Mesenteric fat pad (tissue), 1 donor: Measurements from ENCODE around the gene LRIG1. TPM values are rescaled to one million over a fixed set of nuclear protein-coding genes. Genes with fewer than 3 reads are reported as not detected.

Experiments
- DNase-seq: peaks from one replicate; pipeline ENCODE4 v3.0.0-alpha.2; 2020; ENCODE audit warnings: low spot score
- total RNA-seq: library from RNA; stranded (reverse); fragmentation: NEBNext Ultra II Directional; extraction: Animal tissue kit (Norgen Biotek cat#: 25700); gene quantifications from one replicate; pipeline ENCODE4 v1.2.1, GENCODE V29; 2021
- donor health status: DM: yes; HTN: yes; CAD: no.

LRIG1 gene
- total RNA-seq, 1 donor from 2014 or later = 25.2 TPM

- DNase-seq = no peak
Observed at GRCh38 chr3:66444146-66444644, 56.6 kb downstream of the LRIG1 start.

DNA sequence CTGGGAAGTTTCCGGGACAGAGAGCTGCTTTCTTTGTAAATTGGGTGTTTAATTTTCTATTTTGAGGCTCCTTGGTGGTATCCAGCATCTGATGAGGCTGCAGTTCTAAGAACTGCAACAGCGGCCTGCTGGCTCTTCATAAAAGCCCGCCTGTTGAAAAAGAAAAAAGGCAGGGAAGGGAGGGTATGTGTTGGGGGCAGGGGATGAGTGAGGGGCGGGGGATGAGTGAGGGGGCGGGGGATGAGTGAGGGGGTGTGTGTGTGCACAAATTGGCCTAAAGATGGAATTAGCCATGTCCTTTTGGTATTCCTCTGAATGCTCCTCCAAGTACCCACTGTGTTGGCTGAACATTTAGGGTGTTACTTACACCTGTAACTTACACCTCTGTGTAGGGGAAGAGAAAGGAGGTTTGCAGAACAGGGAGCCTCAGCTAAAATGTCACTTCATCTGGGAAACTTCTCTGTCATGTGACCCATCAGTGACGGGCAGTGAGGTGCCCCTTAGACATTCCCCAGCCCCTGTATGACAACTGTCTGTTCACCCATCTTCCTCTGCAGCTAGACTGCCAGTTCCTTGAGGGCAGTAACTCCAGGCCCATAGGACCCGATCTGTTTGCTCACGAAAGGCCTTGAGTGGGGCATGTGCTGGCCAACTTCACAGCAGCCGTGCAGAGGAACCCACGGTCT lies 57.6 kb downstream of the LRIG1 start:
- DNase-seq = no peak

GRCh38 chr3:66442254-66443117 lies 58.3 kb downstream of the LRIG1 start:
- no peak for DNase-seq

- no peak for DNase-seq
Observed at GRCh38 chr3:66441692-66442091, 59.1 kb downstream of the LRIG1 start.

DNA sequence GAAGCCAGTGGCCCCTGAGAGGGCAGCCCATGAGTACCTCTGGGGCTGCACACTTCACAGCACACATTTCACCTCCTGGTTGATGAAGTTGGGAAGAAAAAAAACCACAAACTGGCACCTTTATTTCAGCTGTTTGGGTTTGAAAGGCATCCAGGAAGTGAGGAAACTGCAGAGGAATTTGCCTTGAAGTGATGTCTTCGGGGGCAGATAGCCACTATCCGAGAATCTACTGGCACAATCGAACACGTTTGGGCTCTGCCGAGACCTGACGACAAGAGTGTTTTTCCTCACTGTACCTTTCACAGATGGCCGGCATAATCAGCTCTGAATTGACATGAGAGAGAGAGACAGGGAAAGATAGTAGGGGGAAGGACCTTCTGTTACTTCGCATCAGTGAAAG lies 59.7 kb downstream of the LRIG1 start:
- DNase-seq = no peak

DNA sequence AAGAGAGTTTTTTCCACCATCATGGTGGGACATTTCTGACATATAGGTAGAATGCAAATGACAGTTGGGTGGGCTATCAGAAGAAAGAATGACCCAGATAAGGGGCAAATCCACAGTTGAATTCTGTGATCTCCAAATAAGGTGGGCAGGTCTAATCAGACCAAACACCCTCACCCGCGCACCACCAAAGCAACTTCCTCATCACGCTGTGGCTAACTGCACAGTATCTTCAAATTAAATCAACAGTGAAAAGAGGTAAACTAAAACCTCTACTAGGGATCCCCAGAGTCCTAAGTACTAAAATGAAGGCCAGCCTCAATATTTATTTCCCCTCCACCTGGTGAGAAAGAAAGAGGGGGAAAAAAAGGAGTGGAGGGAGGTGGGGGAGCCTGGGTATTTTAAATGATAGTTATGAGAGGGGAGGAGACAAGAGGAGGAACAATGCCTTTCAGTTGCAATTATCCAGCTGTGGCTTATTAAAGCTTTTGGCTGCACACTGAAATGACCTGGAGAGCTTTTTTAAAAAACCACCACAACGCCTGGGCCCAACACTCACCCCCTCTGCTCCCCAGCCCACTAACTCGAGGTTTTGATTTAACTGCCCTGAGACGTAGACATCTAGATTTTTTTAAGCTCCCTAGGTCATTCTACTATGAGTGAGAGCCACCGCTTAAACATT lies 61.0 kb downstream of the LRIG1 start:
- no peak for DNase-seq

DNA sequence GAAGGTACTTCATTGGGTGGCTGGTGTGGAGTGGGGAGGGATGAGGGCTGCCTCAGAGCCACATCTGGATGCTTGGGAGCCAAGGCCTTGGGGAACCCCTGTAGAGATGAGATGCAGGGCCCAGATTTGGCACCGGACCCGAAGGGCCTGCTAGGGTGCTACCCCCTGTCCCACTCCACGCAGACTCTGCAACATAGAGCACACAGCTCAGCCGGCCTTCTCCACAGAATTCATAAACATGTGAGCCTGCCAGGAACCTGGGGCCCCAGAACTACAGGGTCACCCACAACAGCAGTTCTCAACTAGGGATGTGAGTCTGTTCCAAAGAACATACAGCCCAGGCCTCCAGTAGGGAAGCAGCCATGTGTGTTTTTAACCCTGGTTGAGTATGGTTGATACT lies 62.8 kb downstream of the LRIG1 start:
- no peak for DNase-seq

GRCh38 chr3:66437341-66437929 lies 63.4 kb downstream of the LRIG1 start:
- no peak for DNase-seq

DNA sequence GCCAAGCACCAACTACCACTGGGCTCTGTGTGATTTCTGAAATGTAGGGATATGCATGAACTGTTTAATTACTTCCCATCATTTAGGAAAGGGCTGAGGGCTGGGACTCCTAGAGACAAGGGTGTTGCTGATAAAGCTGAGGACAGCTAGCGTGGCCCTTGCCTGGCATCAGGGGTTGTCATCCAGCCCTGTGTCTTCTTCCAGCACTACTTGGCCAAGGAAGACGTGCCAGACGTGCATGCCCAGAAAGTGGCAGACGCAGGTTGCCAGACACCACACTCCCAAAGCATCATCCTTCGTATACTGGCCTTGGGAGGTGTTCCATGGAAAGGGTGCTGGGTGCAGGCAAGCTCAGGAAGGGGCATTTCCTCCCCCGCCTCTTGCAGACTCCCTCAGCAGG lies 64.8 kb downstream of the LRIG1 start:
- no peak for DNase-seq

DNA sequence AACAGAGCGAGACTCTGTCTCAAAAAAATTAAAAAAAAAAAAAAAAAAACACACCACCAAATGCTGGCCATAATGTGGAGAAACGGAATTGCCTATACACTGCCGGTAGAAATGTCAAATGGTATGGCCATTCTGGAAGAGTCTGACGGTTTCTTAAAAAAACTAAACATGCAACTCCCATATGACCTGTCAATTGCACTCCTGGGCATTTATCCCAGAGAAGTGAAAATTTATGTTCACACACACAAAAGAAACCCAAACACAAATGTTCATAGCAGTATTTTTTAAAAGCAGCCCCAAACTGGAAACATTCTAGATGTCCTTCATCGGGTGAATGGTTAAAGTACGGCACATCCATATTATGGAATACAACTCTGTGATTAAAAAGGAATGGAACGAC lies 66.1 kb downstream of the LRIG1 start:
- DNase-seq = no peak

GRCh38 chr3:66433522-66433782 lies 67.4 kb downstream of the LRIG1 start:
- no peak for DNase-seq

DNA sequence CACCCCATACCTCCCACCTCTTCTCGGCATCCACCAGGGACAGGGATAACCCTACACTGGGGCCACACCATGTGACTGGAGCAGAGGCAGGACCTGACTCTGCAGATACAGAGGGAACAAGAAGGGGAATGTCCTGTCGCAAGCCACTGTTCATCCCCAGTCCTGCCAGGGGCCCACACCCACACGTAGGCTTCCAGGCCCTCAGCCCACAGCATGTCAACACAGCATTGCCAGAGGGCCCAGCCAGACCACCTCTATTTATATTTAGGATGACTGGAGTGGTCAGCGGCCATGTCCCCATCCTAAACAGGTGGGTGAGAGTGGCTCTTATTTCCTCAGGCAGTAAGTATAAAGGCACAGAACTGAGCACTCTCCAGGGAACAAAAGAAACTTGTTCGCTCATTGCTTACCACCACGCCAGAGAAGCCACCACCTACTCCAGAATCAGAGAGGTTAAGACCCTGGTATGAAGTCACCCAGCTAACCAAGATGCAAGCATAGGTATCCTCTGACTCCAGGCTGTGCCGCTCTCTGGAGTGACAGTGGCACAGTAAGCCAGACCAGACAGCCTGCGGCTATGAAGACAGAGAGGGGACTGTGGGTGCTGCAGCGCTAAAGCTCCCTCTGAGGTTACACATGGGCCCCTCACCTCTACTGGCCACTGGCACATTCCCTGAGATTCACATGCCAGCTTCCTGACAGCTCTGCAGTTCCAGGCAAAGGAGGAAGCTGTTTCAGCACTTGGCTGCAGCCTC lies 67.9 kb downstream of the LRIG1 start:
- DNase-seq = no peak

DNA sequence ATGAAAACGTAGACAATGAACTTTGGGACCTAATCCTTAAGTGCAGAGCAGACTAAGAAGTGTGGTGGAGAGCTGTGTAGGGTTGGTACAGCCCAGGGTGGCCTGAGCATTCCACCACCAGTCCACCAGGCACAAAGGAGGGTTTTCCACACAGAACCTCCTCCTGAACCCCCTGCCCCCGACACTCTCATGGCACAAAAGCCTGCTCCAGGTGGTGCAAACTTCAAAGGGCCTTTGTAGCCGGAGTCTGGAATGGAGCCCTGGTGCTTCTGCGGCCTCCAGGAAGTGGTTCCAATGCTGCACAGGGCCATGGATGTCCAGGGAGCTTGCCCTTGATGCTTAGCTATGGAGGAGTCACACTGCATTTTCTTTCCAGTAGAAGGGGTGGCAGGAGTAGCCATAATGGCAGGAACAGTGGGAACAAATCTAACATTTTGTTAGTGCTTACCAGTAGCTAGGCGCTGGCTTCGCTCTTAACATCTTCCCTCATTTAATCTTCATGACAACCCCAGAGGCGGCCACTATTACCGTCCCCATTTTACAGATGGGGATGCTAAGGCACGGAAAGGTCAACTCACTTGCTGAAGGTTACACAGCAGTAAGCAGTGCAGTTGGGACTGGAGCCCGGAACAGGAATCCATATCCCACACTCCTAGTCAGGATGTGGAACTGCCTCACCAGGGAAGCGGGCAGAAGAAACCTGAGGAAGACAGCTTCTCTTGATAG lies 68.6 kb downstream of the LRIG1 start:
- DNase-seq = no peak

DNA sequence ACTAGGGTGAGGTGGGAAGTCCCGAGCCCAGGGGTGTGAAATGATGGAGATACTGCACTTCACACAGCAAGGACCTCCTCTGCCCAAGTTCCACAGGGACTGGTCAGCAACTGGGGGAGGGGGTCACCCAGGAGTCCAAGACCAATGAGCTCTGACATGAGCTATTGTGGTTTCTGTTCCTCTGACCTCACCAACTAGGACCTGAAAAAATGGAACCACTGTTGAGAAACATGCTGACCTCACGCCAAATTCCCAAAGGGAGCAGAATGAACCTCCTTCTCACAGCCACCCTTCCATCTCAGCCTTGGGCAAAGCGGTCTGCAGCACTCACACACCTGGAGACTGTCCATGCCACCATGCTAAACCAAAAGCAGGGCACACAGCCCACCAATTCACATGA lies 69.3 kb downstream of the LRIG1 start:
- DNase-seq = no peak

- DNase-seq = no peak
Observed at GRCh38 chr3:66430876-66431275, 69.9 kb downstream of the LRIG1 start.

DNA sequence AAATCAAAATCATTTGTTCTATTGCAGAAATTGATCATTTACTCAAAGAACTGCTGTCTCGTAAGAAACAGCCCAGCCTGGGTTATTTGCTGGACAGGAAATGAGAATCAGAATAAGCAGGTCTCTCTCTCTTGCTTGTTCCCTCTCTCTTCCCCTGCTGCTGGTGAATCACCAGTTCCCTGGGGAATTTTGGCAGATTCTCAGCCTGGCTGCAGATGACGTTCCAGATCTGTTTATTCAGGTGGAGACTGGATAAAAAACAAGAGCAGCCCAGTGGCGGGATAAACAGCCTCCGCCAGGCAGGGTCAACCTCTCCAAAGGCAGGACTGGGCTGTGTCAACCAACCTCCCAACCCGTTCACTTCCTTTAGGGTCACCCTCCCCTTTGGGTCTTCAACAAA lies 72.1 kb downstream of the LRIG1 start:
- DNase-seq = no peak

DNA sequence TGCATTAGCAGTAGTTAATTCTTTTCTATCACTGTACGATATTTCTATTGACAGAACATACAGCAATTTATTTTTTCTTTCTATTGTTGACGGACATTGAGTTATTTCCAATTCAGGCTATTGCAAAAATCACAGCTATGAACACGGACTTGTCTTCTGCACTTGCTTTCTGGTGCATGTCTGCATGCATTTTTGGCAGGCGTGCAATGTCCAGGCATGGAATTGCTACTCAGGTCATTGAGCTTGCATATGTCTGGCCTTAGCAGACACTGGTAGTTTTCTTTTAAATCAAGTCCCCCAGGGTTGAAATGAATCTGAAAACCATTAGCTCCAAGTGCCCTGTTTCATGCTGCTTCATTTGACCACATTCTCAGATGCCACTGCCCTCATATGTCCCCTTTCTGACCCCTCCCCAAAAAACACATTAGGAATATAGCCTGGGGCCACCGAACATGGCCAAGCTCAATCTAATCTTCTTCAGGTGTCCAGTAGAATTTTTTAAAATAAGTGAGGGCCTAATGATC lies 72.8 kb downstream of the LRIG1 start:
- DNase-seq = no peak

DNA sequence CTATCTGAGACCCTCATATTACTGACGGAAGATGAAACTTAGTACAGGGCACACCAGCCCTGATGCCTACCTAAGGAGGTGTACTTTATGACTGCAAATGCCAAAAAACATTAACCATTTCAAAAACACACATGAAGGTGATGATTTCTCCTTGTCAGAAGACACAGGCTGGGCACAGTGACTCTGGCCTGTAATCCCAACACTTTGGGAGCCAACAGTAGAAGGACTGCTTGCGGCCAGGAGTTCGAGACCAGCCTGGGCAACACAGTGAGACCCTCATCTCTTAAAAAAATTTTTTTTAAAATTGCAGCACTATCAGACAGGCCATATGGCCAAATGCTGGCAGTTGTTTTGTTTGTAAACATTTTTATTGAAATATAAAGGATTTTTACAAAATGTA lies 73.5 kb downstream of the LRIG1 start:
- no peak for DNase-seq

DNA sequence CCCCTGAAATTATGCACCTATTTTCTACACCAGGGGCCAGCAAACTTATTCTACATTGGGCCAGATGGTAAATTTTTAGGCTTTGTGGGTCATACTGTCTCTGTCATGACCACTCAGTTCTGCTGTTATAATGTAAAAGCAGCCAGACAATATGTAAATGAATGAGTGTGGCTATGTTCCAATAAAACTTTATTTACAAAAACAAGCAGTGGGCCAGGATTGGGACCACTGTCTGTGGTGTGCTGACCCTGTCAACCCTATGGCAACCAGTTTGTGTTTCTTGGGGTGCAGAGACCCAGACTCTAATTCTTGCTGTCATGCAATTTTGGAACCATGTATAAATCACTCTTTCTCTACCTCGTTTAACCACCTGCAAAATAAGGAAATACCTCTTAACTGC lies 74.7 kb downstream of the LRIG1 start:
- DNase-seq = no peak

GRCh38 chr3:66425576-66426114 lies 75.2 kb downstream of the LRIG1 start:
- no peak for DNase-seq
